ENCODE data around the gene DARS1.
"Not testable (repeated sequence)": the region's sequence is repeated elsewhere in the genome, so short reads cannot be mapped to it uniquely, and the experiment has no call there.

DARS1 gene

GRCh38 chr2:135975702-135976101 lies 9.7 kb downstream of the DARS1 start:
- DNase-seq, result no peak

GRCh38 chr2:135974036-135974435 lies 11.4 kb downstream of the DARS1 start:
- DNase-seq, result no peak

GRCh38 chr2:135969655-135970387 lies 15.6 kb downstream of the DARS1 start:
- no peak for DNase-seq

- DNase-seq, result no peak
These were observed 19.7 kb downstream of the DARS1 start for GRCh38 chr2:135965756-135966155.

GRCh38 chr2:135964404-135964803 lies 21.0 kb downstream of the DARS1 start:
- not testable (repeated sequence) for DNase-seq

- no peak for DNase-seq
These were observed 21.6 kb downstream of the DARS1 start for GRCh38 chr2:135963841-135964240.

GRCh38 chr2:135962366-135963123 lies 22.9 kb downstream of the DARS1 start:
- DNase-seq, result peak; percentile 58

GRCh38 chr2:135960656-135961551 lies 24.5 kb downstream of the DARS1 start:
- no peak for DNase-seq

GRCh38 chr2:135960150-135960549 lies 25.3 kb downstream of the DARS1 start:
- no peak for DNase-seq

GRCh38 chr2:135958927-135959326 lies 26.5 kb downstream of the DARS1 start:
- DNase-seq, result not testable (repeated sequence)

GRCh38 chr2:135954020-135954601 lies 31.3 kb downstream of the DARS1 start:
- DNase-seq, result no peak

- DNase-seq, result no peak
These were observed 32.5 kb downstream of the DARS1 start for GRCh38 chr2:135952891-135953290.

- no peak for DNase-seq
These were observed 34.3 kb downstream of the DARS1 start for GRCh38 chr2:135951041-135951583.

- no peak for DNase-seq
These were observed 35.8 kb downstream of the DARS1 start for GRCh38 chr2:135949451-135950234.

- DNase-seq, result peak; percentile 15
These were observed 36.6 kb downstream of the DARS1 start for GRCh38 chr2:135948642-135949355.

GRCh38 chr2:135948141-135948540 lies 37.3 kb downstream of the DARS1 start:
- no peak for DNase-seq

- DNase-seq, result no peak
These were observed 37.9 kb downstream of the DARS1 start for GRCh38 chr2:135947483-135947882.

- no peak for DNase-seq
These were observed 39.9 kb downstream of the DARS1 start for GRCh38 chr2:135945526-135945925.

GRCh38 chr2:135944625-135945024 lies 40.8 kb downstream of the DARS1 start:
- no peak for DNase-seq

GRCh38 chr2:135942936-135943688 lies 42.3 kb downstream of the DARS1 start:
- DNase-seq, result no peak
